Right lobe of liver (tissue), 4 donors: ENCODE data around the gene RBM14.

Experiments
- POLR2A ChIP-seq: fragments of 450-650 bp; IDR thresholded peaks from one replicate; pipeline ENCODE4 v1.6.1; 2017; ENCODE audit warnings: antibody characterized with exemption, mild to moderate bottlenecking
- TF ChIP-seq, protein P1 (sequence below), 4 donors: fragments of 200-600 bp in 3 of 4; fragments of 450-650 bp in 1 of 4; IDR thresholded peaks; one replicate each; pipeline versions ENCODE4 v1.5.1 to v1.8.0; 2016 to 2022; ENCODE audit warnings: antibody characterized with exemption in 4 of 4, mild to moderate bottlenecking in 2 of 4
- donor health status: DM: no; HTN: no; CAD: no.
- donor health status: DM: no; HTN: no; CAD: no.
- donor health status: DM: no; HTN: yes; CAD: no.

DNA sequence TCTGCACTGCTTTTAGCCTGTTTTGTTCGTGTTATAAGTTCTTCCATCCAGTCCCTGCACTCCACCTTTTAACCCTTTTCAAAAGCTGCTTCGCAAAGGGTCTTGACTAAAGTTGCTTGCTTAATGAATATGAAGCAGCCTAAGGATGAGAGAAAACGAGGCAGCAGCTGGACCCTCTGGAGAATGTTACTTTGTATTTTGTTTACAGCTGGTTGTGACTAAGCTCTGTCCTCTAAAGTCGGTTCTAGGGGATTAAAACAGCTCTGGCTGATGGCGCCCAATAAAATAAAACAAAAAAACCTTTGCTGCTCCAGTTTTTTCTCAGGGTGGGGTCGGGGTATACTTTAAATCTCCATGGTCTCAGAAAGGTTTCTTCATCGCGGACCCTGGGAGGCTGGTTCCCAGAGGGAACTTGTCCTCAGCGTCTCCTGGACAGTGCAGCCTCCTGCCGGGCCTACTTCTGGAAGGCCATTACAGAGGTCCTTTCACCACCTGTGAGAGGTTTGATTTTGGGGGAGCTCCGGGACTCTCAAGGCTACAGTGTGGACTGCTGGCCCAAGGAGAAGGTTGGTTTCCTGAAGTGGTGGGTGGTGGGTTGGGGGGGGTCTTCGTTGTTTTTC, 21.2 kb downstream of the RBM14 start:
- TF ChIP-seq, protein P1, sequence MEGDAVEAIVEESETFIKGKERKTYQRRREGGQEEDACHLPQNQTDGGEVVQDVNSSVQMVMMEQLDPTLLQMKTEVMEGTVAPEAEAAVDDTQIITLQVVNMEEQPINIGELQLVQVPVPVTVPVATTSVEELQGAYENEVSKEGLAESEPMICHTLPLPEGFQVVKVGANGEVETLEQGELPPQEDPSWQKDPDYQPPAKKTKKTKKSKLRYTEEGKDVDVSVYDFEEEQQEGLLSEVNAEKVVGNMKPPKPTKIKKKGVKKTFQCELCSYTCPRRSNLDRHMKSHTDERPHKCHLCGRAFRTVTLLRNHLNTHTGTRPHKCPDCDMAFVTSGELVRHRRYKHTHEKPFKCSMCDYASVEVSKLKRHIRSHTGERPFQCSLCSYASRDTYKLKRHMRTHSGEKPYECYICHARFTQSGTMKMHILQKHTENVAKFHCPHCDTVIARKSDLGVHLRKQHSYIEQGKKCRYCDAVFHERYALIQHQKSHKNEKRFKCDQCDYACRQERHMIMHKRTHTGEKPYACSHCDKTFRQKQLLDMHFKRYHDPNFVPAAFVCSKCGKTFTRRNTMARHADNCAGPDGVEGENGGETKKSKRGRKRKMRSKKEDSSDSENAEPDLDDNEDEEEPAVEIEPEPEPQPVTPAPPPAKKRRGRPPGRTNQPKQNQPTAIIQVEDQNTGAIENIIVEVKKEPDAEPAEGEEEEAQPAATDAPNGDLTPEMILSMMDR (IDR thresholded peaks at IDR 0.05): no peak
- TF ChIP-seq POLR2A: no peak
